HG02571 (cell line): ENCODE data around the gene ZBTB8A.
"Not testable (repeated sequence)": the region's sequence is repeated elsewhere in the genome, so short reads cannot be mapped to it uniquely, and the experiment has no call there.

Experiments
- ATAC-seq: cut with Tn5 transposase; IDR thresholded peaks from one replicate; pipeline ENCODE4 v1.9.1; 2021; ENCODE audit warnings: mild to moderate bottlenecking, moderate library complexity; ENCODE audit not compliant: unreplicated experiment

Gene ZBTB8A

GRCh38 chr1:32538887-32539583 lies at the start of gene ZBTB8A:
TSS of gene ZBTB8A (plus strand) at chr1:32539427. CDS start at chr1:32592932, 53,505 bp downstream.
- ATAC-seq, result no peak

- ATAC-seq, result no peak
Observed at GRCh38 chr1:32489774-32490454, 49.3 kb upstream of the ZBTB8A start.

GRCh38 chr1:32491386-32491785 lies 47.8 kb upstream of the ZBTB8A start:
- ATAC-seq, result no peak

GRCh38 chr1:32494196-32494595 lies 45.0 kb upstream of the ZBTB8A start:
- no peak for ATAC-seq

- no peak for ATAC-seq
Observed at GRCh38 chr1:32494711-32495337, 44.4 kb upstream of the ZBTB8A start.

- ATAC-seq, result no peak
Observed at GRCh38 chr1:32496127-32496526, 43.1 kb upstream of the ZBTB8A start.

GRCh38 chr1:32498751-32499150 lies 40.5 kb upstream of the ZBTB8A start:
- no peak for ATAC-seq

GRCh38 chr1:32500387-32501209 lies 38.6 kb upstream of the ZBTB8A start:
- ATAC-seq, result no peak

GRCh38 chr1:32501865-32502264 lies 37.4 kb upstream of the ZBTB8A start:
- no peak for ATAC-seq

- no peak for ATAC-seq
Observed at GRCh38 chr1:32503153-32503552, 36.1 kb upstream of the ZBTB8A start.

- ATAC-seq, result no peak
Observed at GRCh38 chr1:32507021-32507420, 32.2 kb upstream of the ZBTB8A start.

GRCh38 chr1:32508761-32509160 lies 30.5 kb upstream of the ZBTB8A start:
- no peak for ATAC-seq

GRCh38 chr1:32509939-32510338 lies 29.3 kb upstream of the ZBTB8A start:
- ATAC-seq, result no peak

GRCh38 chr1:32516402-32516801 lies 22.8 kb upstream of the ZBTB8A start:
- no peak for ATAC-seq

GRCh38 chr1:32518976-32519375 lies 20.3 kb upstream of the ZBTB8A start:
- no peak for ATAC-seq

- no peak for ATAC-seq
Observed at GRCh38 chr1:32521165-32521564, 18.1 kb upstream of the ZBTB8A start.

GRCh38 chr1:32525053-32525452 lies 14.2 kb upstream of the ZBTB8A start:
- no peak for ATAC-seq

GRCh38 chr1:32525661-32526444 lies 13.4 kb upstream of the ZBTB8A start:
- ATAC-seq, result no peak

GRCh38 chr1:32528550-32528949 lies 10.7 kb upstream of the ZBTB8A start:
- ATAC-seq, result not testable (repeated sequence)

GRCh38 chr1:32533792-32534327 lies 5.4 kb upstream of the ZBTB8A start:
- ATAC-seq, result no peak
